HG03135 (cell line): ENCODE results near the gene UNKL.

Experiments used
- ATAC-seq: cut with Tn5 transposase; IDR thresholded peaks from one replicate; pipeline ENCODE4 v1.9.1; 2021; ENCODE audit warnings: mild to moderate bottlenecking, moderate library complexity; ENCODE audit not compliant: unreplicated experiment

UNKL gene

GRCh38 chr16:1356061-1356900 lies 58.2 kb downstream of the UNKL start:
- ATAC-seq = no peak

DNA sequence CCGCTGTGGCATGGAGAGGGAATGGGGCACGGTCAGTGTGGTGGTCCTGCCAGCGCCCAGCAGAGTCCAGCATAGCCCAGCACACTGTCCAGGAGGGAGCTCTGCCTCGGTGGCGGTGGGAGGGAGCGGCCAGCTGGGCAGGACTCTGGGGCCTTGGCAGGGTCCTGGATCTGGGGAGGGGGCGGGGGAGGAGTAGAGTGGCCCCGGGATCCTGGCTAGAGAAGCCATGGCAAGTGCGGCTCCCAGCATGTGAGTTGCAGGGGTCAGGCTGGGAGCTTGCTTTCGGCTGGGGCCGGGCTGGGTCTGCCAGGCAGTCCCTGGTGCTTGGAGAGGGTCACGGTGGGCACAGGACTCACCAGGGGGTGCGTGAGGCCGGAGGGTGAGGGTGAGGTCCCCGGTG lies 58.9 kb downstream of the UNKL start:
- no peak for ATAC-seq

- ATAC-seq = no peak
These were observed 59.5 kb downstream of the UNKL start for GRCh38 chr16:1354815-1355540.

DNA sequence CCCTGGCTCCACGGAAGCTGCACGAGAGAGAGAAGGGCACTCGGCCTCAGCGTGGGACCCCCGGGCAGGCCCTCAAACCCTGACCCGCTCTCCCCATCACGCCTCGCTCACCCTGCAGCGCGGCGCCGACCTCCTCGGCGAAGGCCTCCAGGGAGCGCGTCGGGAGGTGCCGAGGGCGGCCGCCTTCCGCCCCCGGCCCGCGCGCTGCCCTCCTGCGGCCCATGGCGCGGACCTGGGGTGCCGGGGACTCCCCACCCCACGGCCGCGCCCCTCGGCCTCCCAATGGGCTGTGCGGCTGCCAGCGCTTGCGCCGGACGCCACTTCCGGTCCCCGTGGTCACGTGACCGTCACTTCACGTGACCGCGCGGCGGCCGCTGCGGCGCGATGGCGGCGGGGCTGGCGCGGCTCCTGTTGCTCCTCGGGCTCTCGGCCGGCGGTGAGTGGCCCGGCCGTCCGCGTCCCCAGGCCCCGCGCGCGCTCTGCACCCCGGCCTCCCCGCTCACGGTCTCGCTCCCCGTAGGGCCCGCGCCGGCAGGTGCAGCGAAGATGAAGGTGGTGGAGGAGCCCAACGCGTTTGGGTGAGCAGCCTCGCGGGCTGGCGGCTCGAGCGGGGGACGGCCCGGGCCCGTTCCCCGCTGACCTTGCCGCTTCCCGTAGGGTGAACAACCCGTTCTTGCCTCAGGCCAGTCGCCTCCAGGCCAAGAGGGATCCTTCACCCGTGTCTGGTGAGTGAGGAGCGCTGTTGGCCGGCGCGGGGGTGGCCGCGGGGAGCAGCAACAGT lies 62.7 kb downstream of the UNKL start, which contains the start of the genes GNPTG and TSR3:
GNPTG (plus strand) TSS at position 350 of the 781 bp plus-strand sequence; CDS start at position 385, 35 bp downstream.
TSR3 (minus strand) TSS at position 297 of the 781 bp plus-strand sequence; CDS start at position 223, 74 bp downstream.
- peak; percentile 72 for ATAC-seq

- ATAC-seq = peak; percentile 10
These were observed 63.3 kb downstream of the UNKL start for GRCh38 chr16:1351215-1351581.

GRCh38 chr16:1350691-1351090 lies 63.8 kb downstream of the UNKL start:
- ATAC-seq = no peak

DNA sequence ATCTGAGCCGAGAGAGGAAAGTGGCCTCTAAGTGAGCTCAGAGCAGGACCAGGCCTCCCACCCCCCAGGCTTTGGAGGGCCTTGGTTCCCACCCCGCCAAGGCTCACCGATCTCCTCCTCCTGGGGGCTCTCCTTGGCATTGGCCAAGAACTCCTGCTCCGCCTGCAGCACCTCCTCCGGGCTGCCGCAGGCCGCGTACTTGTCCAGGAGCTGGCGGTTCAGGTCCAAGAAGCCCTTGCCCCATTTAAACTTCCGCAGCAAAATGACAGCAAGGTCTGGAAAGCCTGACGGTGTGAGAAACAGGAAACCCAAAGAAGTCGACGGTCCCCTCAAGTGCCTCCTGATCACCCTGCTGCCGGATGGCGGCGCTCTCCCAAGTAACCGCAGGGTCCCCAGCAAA lies 64.6 kb downstream of the UNKL start:
- ATAC-seq = no peak

DNA sequence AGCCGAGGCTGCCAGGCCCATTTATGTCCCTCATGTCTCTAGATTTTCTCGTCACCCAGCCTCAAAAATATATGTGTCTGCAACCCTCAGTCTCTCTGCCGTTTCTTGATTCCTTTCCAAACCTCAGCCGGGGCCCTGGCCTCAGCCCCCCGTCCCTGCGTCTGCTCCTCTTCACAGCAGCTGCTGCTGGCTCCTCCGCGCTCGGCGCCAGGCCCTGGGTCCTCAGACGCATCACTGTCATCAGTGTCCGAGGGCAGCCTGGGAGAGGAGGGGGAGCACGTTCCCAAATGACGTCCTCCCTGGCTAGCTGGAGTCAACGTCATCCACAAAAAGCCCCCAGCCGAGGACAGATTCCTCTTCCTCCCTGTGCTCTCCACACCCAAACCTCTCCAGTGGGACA lies 65.2 kb downstream of the UNKL start:
- no peak for ATAC-seq

DNA sequence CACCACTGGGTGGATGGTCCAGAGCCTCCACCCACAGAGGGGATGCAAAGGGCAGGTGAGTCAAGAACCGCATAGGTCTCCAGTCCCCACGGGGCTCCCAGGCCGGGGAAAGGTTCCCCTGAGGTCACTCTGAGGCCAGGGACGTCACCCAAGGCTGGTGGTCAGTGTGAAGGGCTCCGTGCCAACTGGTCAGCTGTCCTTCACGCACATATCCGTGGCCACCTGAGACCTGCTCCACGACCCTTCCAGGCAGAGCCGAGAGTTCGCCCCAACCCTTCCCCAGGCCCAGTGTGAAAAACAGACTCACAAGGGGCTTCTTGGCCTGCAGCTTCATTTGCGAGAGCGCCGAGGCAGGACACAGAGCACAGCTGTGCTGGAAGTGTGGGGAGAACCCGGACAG lies 65.6 kb downstream of the UNKL start:
- no peak for ATAC-seq

- no peak for ATAC-seq
These were observed 66.1 kb downstream of the UNKL start for GRCh38 chr16:1348441-1348840.

DNA sequence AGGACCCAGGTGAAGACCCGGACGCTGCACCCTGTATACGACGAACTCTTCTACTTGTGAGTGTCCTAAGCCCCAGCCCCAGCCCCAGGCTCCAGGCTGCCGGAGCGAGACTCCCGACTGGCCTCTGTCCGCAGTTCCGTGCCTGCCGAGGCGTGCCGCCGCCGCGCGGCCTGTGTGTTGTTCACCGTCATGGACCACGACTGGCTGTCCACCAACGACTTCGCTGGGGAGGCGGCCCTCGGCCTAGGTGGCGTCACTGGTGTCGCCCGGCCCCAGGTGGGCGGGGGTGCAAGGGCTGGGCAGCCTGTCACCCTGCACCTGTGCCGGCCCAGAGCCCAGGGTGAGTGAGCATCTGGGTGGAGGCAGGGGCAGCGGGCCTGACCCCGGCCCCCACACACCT lies 66.5 kb downstream of the UNKL start:
- ATAC-seq = no peak

- no peak for ATAC-seq
These were observed 67.1 kb downstream of the UNKL start for GRCh38 chr16:1347286-1347855.

- ATAC-seq = no peak
These were observed 67.8 kb downstream of the UNKL start for GRCh38 chr16:1346422-1347285.

DNA sequence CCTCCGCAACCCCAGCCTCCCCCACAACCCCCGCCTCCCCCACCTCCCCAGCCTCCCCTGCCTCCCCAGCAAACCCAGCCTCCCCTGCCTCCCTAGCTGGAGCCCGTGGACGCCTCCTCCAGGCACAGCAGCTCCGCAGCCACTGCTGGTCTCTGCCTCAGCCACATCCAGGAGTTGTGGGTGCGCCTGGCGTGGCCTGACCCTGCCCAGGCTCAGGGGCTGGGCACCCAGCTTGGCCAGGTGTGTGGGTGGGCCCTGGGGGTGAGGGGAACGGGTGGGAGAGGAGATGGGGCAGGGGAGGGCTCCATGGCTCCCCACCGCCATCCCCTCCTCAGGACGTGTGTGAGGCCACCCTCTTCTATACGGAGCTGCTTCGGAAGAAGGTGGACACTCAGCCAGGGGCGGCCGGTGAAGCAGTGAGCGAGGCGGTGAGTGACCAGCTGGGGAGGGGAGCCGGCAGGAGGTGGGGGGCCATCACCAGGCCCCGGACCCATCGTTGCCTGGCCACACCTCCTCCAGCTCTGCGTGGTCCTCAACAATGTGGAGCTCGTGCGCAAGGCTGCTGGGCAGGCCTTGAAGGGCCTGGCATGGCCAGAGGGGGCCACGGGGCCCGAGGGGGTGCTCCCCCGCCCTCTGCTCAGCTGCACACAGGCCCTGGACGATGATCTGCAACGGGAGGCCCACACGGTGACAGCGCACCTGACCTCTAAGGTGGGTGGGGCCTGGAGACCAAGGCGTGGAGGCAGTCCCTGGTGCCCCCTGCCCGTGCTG lies 68.7 kb downstream of the UNKL start:
- no peak for ATAC-seq

GRCh38 chr16:1345087-1345486 lies 69.4 kb downstream of the UNKL start:
- ATAC-seq = no peak

DNA sequence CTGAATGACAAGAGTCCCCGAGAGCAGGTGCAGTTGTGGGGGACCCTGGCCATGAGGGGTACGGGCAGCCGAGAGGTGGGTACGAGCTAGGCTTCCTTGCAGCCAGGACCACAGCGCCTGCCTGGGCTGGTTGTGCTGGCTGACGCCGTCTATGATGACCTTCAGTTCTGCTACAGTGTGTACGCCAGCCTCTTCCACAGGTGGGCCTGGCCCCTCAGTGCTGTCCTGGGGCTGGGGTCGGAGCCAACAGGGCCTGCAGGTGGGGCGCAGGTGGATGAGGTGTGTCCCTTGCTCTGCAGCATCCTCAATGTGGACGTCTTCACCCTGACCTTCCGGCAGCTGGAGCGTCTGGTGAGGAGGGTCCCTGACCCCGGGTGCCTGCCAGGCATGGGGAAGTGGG lies 70.0 kb downstream of the UNKL start:
- no peak for ATAC-seq

DNA sequence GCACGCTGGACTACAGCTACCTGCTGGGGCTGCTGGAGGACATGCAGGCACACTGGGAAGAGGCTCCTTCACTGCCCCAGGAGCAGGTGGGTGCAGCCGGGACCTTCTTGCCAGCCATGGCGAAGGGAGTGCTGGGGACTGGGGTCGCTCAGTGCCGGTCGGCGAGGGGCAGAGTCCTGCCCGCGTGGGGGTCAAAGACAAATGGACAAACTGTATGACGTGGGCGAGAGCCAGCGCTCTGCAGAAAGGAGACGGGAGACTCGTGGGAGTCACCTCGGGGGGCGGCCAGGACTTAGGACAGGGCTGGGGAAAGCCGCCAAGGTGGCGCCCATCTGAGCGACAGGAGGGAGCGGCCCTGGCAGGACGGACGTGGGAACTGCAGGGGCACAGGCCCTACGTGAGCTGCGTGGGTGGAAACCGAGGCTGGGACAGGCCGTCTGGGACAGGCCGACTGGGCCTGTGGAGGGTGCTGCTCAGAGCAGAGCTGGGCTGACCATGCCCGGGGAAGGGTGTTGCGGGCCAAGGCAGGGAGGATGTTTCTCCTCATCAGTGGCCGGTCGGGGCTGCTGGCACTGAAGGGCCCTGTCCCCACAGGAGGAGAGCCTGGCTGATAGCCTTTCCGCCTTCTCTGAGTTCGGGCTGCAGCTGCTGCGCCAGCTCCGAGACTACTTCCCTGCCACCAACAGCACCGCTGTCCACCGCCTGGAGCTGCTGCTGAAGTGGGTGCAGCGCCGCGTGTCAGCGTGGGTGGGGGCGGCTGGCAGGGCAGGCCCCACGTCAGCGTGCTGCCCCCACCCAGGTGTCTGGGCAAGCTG lies 70.9 kb downstream of the UNKL start:
- ATAC-seq = no peak
